Measurements from ENCODE around the gene ILDR2.
A peak's percentile ranks its signal among the peaks of the same experiment; 100 is the strongest.

ILDR2 gene

DNA sequence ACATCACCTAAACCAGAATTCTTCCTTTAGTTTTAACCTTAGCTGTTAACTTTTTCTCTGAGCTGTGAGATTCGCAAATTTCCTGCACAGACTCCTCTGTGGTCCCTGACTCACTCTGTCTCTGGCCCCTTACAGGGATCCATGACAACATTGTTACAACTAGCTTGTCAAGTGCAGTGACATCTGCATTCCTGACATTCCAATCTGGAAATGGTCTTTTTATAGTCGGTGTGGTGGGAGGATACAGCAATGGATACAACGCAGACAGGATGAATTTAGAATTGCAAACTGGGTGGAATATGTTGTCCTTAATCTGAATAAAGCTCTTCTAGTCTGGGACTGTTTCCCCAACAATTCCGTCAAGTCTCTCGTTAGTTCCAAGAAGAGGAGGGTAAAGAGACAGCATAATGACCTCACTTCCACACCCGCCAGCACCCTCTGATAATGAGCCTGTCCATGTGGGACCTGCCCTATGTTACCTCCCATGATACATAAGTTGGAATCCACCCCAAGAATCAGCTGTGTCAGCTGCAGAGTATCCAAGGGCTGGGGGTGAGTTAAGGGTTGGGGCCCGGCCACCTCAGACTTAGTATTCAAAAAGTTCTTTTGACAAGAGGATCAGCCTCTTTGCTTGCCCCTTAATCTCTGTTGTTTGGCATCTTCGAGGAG is 49.4 kb downstream of the ILDR2 start:
- no peak for DNase-seq (ENCODE audit: low read depth in 2 of 3, low spot score in 1 of 3)

DNA sequence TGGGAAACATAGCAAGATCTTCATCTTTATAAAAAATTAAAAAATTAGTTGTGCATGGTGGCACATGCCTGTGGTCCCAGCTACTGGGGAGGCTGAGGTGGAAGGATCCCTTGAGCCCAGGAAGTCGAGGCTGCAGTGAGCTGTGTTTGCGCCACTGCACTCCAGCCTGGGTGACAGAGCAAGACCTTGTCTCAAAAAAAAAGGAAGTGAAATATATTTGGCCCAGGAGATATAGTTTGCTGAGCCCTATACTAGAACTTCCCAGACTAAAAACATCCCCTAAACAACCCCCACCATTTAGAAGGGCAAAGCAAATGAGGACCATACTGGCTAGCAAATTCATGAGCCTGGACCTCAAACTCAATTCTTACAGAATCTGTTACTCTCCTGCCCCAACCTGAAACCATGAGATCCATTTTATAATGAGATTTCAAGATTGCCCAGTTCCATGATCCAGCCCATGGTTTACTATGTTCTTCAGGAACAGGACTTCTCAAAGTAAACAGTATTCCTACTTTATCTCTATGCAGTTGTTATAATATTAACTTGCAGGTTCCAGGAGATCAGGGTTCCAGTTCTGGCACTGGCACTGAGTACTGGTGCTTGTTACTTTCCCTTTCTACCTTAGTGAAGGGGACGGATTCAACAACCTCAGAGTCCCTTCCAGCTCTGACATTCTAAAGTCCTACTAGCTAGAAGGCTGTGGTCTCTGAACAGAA is 50.4 kb downstream of the ILDR2 start:
- DNase-seq (ENCODE audit: low read depth in 2 of 3, low spot score in 1 of 3), result no peak

DNA sequence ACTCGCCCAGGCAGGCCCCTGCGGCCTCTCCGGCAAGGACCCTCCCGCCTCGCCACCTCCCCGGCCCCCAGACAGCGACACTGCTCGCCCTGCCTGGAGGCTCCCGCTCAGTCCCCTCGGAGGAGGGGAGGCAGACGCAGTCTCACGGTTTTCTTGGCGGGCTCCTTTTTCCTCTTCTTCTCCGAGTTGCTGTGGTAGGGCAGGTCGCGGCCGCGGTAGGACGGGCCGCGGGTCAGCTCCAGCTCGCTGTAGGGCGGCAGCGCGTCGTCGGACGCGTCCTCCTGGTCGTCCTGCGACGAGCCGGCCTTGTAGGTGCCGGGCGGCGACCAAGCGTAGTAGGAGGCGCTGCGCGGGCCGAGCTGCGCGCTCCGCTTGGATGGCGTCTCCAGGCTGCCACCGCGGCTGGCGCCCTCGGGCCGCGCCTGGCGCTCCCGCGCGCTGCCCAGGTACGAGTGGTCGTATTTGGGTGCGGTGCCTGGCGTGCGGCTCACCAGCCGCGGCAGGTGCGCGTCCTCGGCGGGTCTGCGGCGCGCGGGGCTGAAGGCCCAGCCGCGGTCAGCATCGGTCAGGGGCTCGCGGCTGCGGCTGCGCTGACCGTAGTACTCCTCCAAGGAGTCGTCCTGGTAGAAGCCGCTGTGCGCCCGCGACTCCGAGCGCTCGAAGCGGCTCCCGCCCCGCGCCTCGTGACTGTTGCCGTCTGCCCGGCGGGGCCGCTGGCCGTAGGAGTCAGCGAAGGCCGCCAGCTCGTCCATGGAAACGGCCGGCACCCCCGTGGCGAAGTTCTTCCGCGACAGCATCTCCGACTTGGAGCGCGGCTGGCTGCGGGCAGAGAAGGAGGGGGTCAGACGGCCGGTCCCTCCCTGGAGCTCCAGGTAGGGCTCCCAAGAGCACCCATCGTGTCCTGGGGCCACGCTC is 54.5 kb downstream of the ILDR2 start:
- DNase-seq (ENCODE audit: low read depth in 2 of 3, low spot score in 1 of 3), result no peak

DNA sequence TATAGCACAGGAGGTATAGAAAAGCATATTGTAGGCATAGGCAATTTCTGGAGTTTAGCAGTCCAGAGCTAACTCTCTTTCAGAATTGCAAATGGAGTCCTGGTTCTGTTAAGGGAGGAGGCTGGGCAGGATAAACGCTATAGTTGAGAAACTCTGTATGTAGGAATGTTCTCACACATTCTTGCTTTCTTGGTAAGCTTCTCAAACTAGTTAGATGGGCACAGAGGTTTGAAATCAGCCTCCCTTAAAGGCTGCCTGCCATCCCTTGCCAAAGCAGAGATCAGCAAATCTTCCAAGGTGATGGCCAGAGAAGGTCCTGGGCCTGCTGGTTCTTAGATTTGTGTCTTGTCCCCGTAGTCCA is 56.4 kb downstream of the ILDR2 start:
- DNase-seq (ENCODE audit: low read depth in 2 of 3, low spot score in 1 of 3), result no peak

DNA sequence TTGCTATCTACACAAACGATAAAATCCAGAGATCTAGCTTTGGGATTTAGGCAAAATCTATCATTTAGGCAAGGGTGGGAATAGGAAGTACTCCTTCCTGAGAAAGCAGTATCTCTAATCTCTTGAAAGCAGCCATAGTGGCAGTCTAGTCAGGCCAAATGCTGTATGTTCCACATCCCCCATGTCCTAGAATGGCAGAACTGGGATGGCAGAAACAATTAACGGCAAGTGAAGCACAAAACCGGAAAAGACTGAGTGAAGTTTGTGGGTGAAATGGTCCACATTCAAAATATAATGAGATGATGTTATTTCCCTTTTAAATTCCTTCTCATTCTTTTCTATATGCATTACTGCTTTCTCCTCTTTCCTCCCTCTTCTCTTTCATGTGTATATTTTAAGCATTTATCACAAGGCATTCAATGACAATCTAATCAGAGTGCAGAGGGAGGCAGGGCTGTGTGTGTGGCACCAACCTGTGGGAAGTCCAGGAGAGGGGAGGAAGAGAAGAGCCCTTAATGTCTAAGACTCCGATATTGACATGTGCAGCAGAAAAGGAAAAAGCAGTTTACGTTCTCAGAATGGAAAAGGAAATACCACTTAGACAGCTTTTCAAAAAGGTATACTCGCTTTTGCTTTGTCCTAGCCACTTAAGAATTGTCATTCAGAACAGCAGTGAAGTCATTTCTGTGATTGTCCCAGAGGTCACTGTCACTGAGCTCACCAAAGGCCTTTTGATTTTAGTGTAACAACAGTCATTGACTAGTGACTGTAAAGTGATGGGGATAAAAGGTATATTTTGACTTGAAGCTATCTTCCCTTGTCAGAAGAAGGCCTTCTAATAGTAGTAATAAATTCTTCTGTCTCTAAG is 57.0 kb downstream of the ILDR2 start:
- DNase-seq (ENCODE audit: low read depth in 2 of 3, low spot score in 1 of 3), result no peak

DNA sequence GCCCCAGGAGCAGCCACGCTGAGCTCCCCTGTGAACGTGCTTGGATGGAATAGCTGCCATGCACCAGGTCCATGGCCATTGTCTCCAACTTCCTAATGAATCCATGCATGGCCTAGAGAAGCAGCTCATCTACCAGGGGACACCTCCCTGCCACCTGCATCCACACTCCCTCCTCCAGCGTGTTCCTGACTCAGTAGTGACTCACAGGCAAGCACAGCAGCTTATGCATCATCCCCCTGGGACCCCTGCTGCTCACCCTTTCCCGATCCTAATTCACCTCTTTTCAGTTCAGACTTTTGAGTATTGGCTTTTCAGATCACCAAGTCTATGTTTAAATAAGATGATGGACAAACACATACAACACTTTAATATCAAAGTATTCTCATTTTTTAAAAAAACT is 59.4 kb downstream of the ILDR2 start:
- DNase-seq (ENCODE audit: low read depth in 2 of 3, low spot score in 1 of 3), result no peak

DNA sequence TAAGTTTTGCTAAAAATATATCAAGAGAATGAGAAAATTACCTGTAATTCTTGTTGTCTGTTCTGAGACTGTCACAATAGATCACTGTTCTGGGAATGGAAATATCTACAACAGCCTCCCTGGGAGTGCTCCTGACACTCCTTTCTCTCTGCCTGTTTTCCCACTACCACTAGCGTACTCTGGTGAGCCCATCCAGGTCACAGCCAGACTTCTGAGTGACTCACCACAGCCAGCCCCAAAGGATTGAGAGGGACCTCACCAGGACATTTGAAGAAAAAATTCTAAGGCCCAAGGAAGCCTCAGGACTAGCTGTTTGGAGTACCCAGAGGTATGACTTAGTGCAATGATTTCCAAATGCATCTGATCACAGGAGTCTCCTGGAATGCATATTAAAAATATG is 60.3 kb downstream of the ILDR2 start:
- DNase-seq (ENCODE audit: low read depth in 2 of 3, low spot score in 1 of 3), result no peak

DNA sequence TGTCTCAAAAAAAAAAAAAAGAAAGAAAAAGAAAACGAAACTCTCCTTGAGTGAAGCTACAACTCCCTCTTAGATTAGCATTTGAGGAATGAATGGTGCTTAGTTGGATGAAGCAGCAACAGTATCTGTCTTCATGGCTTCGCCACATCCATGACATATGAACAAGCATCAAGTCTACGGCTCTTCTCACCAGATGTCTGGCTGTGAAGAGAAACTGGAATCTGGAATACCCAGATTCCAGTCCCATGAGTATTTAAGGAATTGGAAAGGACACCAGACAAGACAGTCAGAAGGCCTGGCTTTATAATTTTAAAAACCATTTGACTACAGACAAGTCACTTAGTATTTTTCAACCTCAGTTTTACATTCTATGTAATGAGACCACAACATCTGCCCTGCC is 61.2 kb downstream of the ILDR2 start:
- DNase-seq (ENCODE audit: low read depth in 2 of 3, low spot score in 1 of 3), result no peak

DNA sequence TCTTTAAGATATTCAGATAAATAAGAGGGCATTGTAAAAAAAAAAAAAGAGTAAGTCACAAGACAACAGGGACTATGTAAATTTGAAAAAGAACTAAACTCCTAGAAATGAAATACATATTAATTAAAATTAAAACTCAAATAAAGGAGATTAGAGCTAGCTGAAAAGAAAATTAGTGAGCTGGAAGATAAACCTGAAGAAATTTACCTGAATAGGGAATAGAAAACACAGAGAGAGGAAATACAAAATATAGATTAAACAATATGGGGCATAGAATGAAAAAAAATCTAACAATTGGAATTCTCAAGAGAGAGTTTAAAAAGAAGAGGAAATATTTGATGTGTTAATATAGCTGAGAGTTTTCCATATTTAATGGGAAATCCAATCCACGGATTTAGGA is 63.7 kb downstream of the ILDR2 start:
- DNase-seq (ENCODE audit: low read depth in 2 of 3, low spot score in 1 of 3), result no peak

DNA sequence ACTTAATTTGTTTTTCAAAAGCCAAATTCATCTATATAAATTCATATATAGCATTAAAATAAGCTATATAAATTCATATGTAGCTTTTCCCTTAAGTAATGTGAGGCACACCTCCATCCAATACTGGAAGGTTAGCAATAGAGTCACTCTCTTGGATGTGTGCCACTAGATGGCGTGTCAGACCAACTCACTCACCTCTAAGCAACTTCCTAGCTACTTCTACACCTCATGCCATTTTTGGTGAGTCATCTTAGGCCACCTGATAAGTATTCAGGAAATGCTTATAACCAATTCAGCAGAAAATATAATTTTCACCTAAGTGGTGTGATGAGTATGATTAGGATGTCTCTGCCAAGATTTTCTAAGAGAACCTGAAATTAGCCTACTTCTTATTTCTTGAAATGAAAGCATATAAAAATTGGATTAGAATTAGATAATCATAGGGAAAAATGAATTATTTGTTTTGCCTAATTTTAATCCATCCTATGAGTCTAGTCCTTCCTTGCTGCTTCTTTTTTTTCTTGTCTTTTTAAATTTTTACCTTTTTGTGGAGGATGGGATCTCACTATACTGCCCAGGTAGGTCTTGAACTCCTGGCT is 64.8 kb downstream of the ILDR2 start:
- DNase-seq (ENCODE audit: low read depth in 2 of 3, low spot score in 1 of 3), result peak; percentile 61 to 71 (median 63)

DNA sequence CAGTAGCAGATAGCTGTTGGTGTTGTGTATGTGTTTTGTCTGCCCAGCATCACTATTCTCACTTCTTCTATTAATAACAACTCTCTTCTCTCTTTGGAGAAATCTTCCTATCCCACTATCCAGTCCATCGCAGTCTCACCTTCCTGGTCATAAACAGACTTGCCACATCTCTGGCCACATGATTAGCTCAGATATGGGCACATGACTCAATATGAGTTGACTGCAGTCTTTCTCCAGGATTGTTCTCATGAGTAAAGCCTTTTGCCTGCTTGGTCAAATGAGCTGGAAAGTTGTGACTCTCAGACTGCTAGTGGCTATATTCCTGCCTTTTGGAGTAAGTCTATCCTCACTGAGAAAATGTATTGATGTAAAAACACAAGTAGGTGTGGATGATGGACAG is 66.4 kb downstream of the ILDR2 start:
- DNase-seq (ENCODE audit: low read depth in 2 of 3, low spot score in 1 of 3), result no peak

DNA sequence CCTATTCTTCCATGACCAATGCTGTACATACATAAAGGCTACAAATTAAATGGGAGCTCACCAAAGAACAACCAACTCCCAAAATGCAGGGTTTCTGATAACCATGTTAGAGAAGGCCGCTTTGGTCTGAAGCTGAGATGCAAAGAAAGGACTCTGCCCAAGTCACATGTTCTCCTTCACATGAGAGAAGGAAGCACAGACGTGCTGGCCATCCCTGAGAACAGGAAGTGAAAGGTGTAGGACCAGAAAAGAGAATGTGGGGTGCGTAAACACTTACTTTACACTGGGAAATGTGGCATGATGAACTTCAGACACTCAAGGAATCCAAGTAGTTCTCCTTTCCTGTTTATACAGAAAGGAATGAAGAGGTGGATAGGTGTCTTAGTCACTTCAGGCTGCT is 67.6 kb downstream of the ILDR2 start:
- DNase-seq (ENCODE audit: low read depth in 2 of 3, low spot score in 1 of 3), result no peak

DNA sequence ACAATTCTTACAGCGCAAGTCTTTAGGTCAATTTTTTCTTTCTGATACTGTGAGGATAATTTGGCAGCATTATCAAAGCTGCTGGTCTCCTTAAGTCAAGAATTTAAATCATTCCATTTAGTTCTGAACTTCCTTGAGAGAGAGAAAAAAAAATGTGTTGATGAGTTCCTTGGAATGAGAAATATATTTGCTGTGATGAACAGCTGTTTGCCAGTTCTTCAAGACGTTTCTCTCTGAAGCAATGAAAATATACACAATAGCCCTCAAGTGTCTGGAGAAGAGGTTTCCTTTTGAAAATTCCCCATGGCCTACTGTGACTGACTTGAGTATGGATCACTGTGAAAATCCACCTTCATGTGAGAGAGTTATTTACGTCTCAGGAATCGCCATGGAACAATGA is 68.3 kb downstream of the ILDR2 start:
- DNase-seq (ENCODE audit: low read depth in 2 of 3, low spot score in 1 of 3), result no peak

DNA sequence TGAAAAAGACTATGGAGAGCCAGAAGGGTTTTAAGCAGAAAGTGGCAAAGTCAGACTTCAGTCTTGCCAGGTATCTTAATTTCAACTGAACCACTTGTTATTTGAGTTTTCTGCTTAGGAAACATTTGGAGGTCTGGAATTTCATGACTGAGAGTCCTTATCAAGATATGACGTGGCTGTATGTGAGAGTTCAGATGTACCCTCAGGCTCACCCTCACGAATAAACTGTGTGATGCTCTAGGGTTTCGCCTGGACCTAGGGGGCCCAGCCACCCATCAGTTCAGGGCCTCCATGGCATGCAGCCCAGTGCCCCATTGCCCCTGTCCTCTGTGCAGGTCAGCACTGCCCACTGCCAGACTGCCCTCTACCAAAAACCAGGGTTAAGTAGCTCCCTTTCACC is 68.7 kb downstream of the ILDR2 start:
- DNase-seq (ENCODE audit: low read depth in 2 of 3, low spot score in 1 of 3), result no peak

DNA sequence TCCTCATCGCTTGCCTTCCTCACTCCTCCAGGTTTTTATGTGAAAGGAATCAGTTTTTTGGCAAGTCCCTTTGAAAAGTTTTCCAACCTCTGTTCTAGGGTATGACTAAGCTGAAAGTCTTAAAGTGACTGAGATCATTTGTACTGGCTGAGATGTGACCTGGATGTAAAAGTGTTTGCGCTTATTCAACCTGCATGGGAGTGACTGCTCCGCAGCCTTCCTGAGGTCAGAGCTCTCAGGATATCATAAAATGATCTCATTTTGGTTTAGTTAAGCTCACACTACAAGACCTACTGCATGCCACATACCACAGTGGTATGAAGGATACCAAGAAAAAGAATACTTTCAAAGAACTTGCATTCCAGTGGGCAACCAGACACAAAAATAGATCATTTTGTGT is 69.4 kb downstream of the ILDR2 start:
- no peak for DNase-seq (ENCODE audit: low read depth in 2 of 3, low spot score in 1 of 3)

DNA sequence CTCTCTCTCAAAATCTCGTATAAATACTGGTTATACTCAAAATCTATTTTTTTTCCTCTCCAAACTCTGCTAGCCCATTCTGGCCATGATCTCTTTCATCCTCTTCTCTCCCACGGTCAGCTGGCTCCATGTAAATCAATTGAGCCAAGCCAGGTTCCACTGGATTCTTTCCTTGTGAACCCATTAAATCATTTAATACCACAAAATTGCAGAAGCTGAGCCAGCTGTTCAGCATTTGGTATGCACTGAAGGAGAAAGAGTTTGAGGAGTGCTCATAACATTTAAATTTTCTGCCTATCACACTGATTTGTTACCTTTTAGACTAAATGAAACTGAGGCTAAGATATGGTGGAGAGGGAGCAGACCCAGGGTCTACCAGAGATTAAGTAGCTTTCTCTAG is 70.2 kb downstream of the ILDR2 start:
- DNase-seq (ENCODE audit: low read depth in 2 of 3, low spot score in 1 of 3), result no peak

DNA sequence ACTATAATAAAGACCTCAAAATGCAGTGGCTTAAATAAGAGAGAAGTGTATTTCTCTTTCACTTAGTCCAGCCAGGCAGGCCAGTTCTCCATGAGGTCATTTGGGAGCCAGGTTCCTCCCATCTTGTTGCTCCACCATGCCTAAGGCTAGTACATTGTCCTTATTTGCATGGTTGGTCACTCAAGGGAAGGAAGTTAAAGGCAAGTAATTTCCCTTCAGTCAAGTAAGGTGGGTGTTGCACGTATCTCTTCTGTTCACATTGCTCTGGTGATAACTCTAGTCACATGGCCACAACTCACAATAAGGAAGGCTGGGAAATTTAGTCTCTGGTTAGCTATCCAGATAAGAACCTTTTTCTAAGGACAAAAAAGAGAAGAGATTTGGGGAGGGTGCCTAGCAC is 72.1 kb downstream of the ILDR2 start:
- no peak for DNase-seq (ENCODE audit: low read depth in 2 of 3, low spot score in 1 of 3)

DNA sequence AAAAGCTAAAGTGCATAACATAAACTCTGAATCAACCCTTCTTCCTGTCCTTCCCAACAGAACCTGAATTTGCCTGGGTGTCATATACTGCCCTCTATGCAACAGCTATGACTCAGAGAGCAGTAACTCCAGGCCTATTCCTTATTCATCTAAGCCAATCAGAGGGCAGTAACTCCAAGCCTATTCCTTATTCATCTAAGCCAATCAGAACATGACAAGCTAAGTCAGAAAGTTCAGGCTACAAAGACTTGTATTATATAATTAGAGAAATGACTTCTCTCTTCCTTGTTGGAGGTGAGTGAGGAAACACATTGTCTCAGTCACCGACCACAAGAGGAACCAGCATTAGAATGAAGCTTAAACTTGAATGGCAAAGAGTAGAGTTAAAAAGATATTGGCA is 73.1 kb downstream of the ILDR2 start:
- no peak for DNase-seq (ENCODE audit: low read depth in 2 of 3, low spot score in 1 of 3)

DNA sequence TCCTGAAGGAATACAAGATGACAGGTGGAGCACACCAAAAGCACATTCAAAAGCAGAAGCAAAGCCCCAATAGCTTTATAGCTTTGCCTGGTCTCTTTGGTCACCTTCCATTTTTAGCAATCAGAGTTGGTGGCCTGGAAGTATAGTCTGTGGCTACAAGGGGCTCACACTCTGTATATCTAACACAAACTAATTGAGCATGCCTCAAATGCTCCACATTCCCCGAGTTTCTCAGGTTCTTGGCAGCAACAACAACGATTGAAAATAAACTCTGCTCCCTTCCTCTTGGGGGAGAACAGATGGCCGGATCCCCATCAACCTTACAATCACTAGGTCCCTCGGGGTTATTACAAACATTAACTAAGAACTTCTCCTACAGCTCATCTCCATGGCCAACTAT is 74.4 kb downstream of the ILDR2 start:
- DNase-seq (ENCODE audit: low read depth in 2 of 3, low spot score in 1 of 3), result no peak

DNA sequence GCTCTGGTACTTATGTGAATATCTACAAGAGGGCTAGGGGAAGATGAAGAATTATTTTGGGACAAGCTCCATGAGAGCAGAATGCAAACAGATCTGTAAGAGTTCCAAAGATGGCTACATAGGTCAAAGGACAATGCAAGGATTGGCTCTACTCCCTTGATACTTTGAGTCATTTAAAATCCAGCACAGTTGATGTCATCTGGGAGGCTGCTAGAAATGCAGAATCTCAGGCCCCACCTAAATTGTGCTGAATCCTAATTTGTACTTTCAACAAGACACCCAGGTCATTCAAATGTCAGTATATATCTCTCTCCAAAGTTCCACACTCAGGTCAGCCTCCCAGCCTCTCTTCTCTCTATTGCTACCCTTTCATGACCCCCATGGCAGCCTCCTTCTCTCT is 75.6 kb downstream of the ILDR2 start:
- DNase-seq (ENCODE audit: low read depth in 2 of 3, low spot score in 1 of 3), result no peak

DNA sequence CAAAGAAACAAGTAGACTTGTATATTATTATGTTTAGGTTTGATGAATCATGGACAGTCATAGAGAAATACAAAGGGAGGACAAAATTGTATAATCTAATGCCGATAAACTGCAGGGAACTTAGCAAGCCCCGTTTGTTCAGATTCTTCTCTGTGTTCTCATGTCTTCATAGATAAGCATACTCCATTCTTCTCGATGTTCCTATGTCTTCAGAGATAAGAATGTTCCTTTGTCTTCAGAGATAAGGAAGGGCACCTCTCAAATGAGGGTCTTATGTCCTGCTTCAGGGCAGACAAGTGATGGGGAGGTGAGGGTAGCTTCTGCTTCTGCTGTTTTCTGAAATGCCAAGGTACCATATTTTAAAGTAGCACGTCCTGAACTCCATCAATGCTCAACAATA is 79.6 kb downstream of the ILDR2 start:
- DNase-seq (ENCODE audit: low read depth in 2 of 3, low spot score in 1 of 3), result no peak
